ENCODE data around the gene GUCA2A. TPM values are rescaled to one million over a fixed set of nuclear protein-coding genes. Genes with fewer than 3 reads are reported as not detected.

The GUCA2A gene
- total and polyA plus RNA-seq, 2 donors from 2014 or later: not detected

DNA sequence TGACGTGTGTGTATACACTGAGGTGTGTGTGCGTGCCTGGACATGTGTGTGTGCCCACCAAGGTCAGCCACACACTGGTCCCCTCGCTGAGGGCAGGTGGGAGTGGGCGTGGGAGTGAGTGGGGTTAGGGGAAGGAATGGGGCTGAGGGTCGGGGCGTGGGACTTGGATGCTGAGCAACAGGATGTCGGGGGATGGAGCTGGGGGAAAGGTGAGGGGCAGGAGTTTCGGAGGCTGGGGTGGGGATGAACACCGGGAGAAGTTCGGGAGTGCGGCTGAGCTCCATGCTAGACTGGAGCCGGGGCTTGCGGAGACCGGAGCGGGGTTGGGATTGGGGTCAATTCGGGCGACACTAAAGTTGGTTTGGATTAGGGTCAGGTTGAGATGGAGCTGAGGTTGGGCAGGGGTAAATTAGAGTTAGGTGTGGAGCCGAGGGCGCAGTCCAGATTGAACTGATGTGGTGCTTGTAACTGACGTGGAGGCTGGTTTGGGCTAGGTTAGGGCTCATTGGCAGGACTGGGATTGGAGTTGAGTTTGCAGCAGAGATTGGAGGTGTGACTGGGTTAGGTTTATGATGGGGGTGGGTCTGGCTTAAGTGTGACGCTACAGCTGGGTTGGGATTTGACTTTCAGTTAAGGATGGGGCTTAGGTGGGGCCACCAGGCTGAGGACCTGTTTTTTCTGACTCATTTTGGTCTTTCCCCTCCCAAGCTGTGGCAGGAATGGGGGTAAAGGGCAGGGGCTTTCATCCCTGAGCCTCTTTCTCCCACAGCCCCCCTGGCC is 3.3 kb upstream of the GUCA2A start:
- H3K4me1 ChIP-seq (ENCODE audit: control insufficient read depth in 2 of 3, insufficient read depth in 2 of 3, low read depth in 1 of 3, low read length in 3 of 3): peaks cover 2 to 15% (median 3%) of the 10 kb centered on the region in 3 donors
- H3K36me3 ChIP-seq (ENCODE audit: control insufficient read depth in 2 of 3, insufficient read depth in 3 of 3, low read length in 3 of 3): no peaks in the 10 kb centered on the region
- intact Hi-C loops (cut with DNase I): no loop called here
- DNase-seq (peak in 1 of 5 donors; percentile 5), FAIRE-seq (no peak)
- H3K27me3 ChIP-seq (ENCODE audit: control insufficient read depth, insufficient read depth, low read length): no peaks in the 10 kb centered on the region
- no peak overlapping the region for H3K27ac ChIP-seq (ENCODE audit: low read depth in 2 of 2, low read length in 2 of 2)
- no peak overlapping the region for H3K4me3 ChIP-seq (ENCODE audit: low read length in 3 of 3)
- no peak overlapping the region for H3K9ac ChIP-seq (ENCODE audit: low read length in 3 of 3)
- TF ChIP-seq, protein P1, sequence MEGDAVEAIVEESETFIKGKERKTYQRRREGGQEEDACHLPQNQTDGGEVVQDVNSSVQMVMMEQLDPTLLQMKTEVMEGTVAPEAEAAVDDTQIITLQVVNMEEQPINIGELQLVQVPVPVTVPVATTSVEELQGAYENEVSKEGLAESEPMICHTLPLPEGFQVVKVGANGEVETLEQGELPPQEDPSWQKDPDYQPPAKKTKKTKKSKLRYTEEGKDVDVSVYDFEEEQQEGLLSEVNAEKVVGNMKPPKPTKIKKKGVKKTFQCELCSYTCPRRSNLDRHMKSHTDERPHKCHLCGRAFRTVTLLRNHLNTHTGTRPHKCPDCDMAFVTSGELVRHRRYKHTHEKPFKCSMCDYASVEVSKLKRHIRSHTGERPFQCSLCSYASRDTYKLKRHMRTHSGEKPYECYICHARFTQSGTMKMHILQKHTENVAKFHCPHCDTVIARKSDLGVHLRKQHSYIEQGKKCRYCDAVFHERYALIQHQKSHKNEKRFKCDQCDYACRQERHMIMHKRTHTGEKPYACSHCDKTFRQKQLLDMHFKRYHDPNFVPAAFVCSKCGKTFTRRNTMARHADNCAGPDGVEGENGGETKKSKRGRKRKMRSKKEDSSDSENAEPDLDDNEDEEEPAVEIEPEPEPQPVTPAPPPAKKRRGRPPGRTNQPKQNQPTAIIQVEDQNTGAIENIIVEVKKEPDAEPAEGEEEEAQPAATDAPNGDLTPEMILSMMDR (IDR thresholded peaks at IDR 0.05; ENCODE audit: borderline replicate concordance, extremely low read depth, insufficient read depth): no peak
- H3K9me3 ChIP-seq (ENCODE audit: control insufficient read depth in 2 of 3, insufficient read depth in 1 of 3, low read length in 3 of 3): no peaks in the 10 kb centered on the region

DNA sequence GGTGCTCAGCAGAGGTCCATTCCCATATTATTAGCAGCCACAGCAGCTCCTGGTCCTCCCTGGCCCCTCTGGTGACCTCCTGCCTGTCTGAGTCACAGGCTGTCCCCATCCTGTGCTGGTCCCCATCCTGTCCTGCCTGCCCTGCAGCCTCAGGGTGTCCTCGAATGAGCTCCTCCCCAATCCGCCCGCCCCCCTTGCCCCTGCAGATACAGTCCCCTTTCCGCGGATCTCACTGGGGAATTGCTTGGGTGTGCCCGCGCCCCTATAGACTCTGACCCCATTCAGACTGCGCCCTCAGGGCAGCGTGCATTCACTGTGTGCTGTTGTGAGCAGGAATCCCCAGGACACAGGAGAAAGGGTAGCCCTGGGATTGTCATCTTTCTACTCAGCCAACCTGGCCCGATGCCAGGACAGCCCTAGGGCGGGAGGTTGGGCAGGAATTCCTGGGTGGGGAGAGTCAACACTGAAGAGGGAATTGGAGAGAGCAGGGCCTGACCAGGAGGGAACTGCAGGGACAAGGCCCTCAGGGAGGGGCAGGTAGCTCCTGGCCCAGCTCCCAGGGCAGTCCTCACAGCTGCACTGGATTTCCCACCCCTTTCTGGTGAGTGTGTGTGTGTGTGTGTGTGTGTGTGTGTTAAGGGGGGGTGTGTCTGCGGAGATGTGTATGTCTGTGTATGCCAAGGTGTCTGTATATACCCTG is 1.1 kb upstream of the GUCA2A start:
- no peak for FAIRE-seq

DNA sequence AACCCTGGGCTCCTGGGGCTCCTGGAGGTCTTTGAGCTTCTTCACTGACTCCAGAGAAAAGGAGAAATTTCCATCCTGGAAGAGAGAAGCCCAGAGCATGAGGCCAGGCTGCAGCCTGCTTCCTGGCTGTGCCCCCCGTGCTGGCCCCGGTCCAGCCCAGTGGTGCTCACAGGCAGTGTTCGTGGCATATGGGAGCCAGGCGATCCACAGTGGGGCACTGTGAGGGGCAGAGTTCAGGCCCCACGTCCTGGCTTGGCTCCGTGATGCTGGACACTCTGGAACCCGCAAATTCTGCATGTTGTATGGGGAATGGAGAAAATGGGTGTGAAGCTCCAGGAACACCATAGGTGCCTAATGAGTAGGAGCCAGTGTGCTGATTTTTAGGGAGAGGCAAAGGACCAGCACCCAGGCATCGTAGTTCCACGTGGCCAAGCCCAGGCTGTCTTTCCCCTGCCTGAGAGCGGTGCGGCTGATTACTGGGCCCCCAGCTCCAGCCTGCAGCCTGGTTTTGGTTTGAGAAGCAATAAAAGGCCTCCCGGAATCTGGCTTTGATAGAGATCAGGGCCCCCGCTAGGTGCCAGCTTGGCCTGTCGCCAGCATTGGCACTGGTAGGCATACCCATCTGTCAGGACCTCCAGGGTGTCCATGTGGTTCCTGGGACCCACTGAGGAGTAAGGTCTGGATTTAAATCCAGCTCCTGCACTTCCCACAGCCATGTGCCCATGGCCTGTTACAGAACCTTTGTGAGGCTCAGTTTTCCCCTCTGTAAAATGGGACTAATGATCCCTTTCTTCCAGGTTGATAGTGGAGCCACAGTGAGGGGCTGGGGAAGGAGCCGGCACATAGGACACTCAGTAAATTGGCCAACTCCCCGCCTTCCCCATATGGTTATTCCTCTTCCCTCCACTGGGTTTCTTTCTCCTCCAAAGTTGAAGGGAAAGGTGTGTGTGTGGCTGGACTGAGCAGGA is 725 bp downstream of the GUCA2A start:
- Histone ChIP-seq H3K4me3 (ENCODE audit: low read length in 3 of 3) (no peak overlapping the region), H3K36me3 (ENCODE audit: control insufficient read depth in 2 of 3, insufficient read depth in 3 of 3, low read length in 3 of 3) (no peaks in the 10 kb centered on the region), H3K27ac (ENCODE audit: low read depth in 2 of 2, low read length in 2 of 2) (no peak overlapping the region), H3K9me3 (ENCODE audit: control insufficient read depth in 2 of 3, insufficient read depth in 1 of 3, low read length in 3 of 3) (peaks cover 0 to 7% (median 0%) of the 10 kb centered on the region in 3 donors), H3K9ac (ENCODE audit: low read length in 3 of 3) (no peak overlapping the region), H3K4me1 (ENCODE audit: control insufficient read depth in 2 of 3, insufficient read depth in 2 of 3, low read depth in 1 of 3, low read length in 3 of 3) (peaks cover 0 to 7% (median 2%) of the 10 kb centered on the region in 3 donors), H3K27me3 (ENCODE audit: control insufficient read depth, insufficient read depth, low read length) (no peaks in the 10 kb centered on the region)
- TF ChIP-seq, protein P1 (IDR thresholded peaks at IDR 0.05; ENCODE audit: borderline replicate concordance, extremely low read depth, insufficient read depth): no peak
- FAIRE-seq: no peak
- intact Hi-C loops (cut with DNase I): no loop called here
- peak in 1 of 5 donors; percentile 64 for DNase-seq

More for the DNA sequence above, 1.1 kb upstream of the GUCA2A start:
- peaks cover 0 to 6% (median 0%) of the 10 kb centered on the region in 3 donors for H3K9me3 ChIP-seq (ENCODE audit: control insufficient read depth in 2 of 3, insufficient read depth in 1 of 3, low read length in 3 of 3)
- DNase-seq: peak; percentile 50 to 90 (median 75)
- no peaks in the 10 kb centered on the region for H3K36me3 ChIP-seq (ENCODE audit: control insufficient read depth in 2 of 3, insufficient read depth in 3 of 3, low read length in 3 of 3)
- H3K9ac ChIP-seq (ENCODE audit: low read length in 3 of 3): no peak overlapping the region
- intact Hi-C loops (cut with DNase I): no loop called here
- H3K27ac ChIP-seq (ENCODE audit: low read depth in 2 of 2, low read length in 2 of 2): no peak overlapping the region
- H3K27me3 ChIP-seq (ENCODE audit: control insufficient read depth, insufficient read depth, low read length): no peaks in the 10 kb centered on the region
- H3K4me3 ChIP-seq (ENCODE audit: low read length in 3 of 3): no peak overlapping the region
- TF ChIP-seq, protein P1 (IDR thresholded peaks at IDR 0.05; ENCODE audit: borderline replicate concordance, extremely low read depth, insufficient read depth): no peak
- H3K4me1 ChIP-seq (ENCODE audit: control insufficient read depth in 2 of 3, insufficient read depth in 2 of 3, low read depth in 1 of 3, low read length in 3 of 3): peaks cover 0 to 7% (median 2%) of the 10 kb centered on the region in 3 donors

Measured in kidney (tissue), 14 donors.